GM12878 (cell line): ENCODE measurements around the gene WWP2. TPM values are rescaled to one million over a fixed set of nuclear protein-coding genes. Genes with fewer than 3 reads are reported as not detected.
"Not testable (repeated sequence)": the region's sequence is repeated elsewhere in the genome, so short reads cannot be mapped to it uniquely, and the experiment has no call there.

Experiments used
- ATAC-seq: fragments of 200-7000 bp; cut with Tn5 transposase; 3 replicates; pipeline ENCODE4 v1.9.1; 2020; ENCODE audit warnings: mild to moderate bottlenecking, moderate library complexity
- BruUV-seq: library from RNA; stranded (reverse); fragments of 400-500 nt; replicated peaks from 2 replicates; lab custom pipeline; 2021; lab: Mats Ljungman, UMichigan
- CTCF ChIA-PET: fragments of 300-600 bp; sonication (Branson Sonifier 250); formaldehyde crosslinking; extraction: SDS; loops from one replicate; lab custom pipeline; 2021; ENCODE audit warnings: inconsistent platforms; lab: Yijun Ruan, JAX
- POLR2A ChIA-PET: fragments of 350-600 bp; formaldehyde crosslinking; extraction: SDS; loops from one replicate; lab custom pipeline; 2021; ENCODE audit warnings: inconsistent platforms; lab: Charles Lee
- RAD21 ChIA-PET: fragments of 300-600 bp; sonication (Branson Sonifier 250); formaldehyde crosslinking; loops from one replicate; lab custom pipeline; 2023; ENCODE audit warnings: antibody characterized with exemption; ENCODE audit not compliant: unreplicated experiment; lab: Charles Lee
- SMC1A ChIA-PET: fragments of 300-600 bp; sonication (Branson Sonifier 250); formaldehyde crosslinking; loops from one replicate; lab custom pipeline; 2023; ENCODE audit not compliant: unreplicated experiment, uncharacterized antibody; lab: Charles Lee
- DNase-seq: peaks from one replicate; pipeline ENCODE4 v3.0.0-alpha.2; 2011; ENCODE audit warnings: low read depth, low spot score
- FAIRE-seq: peaks from 3 replicates; lab custom pipeline; 2011; peaks lifted over from hg19 to GRCh38; lab: Jason Lieb, UNC
- H2AFZ ChIP-seq: 2 replicates; pipeline ENCODE4 v1.6.0; 2011; ENCODE audit warnings: low read depth, low read length, control low read depth; ENCODE audit not compliant: control insufficient read depth
- H3K27ac ChIP-seq: 2 replicates; pipeline ENCODE4 v1.5.1; 2011; ENCODE audit warnings: control low read depth; ENCODE audit not compliant: control insufficient read depth, insufficient read depth
- H3K27me3 ChIP-seq, 2 experiments: replicated peaks in 1 of 2; 2 replicates each; pipeline versions ENCODE4 v1.6.0 to v1.6.1; 2011; ENCODE audit warnings: low read length in 1 of 2; ENCODE audit not compliant: control insufficient read depth in 2 of 2, insufficient read depth in 2 of 2
- H3K36me3 ChIP-seq, 2 experiments: 2 replicates each; pipeline ENCODE4 v1.5.1; 2011; ENCODE audit warnings: low read length in 1 of 2; ENCODE audit not compliant: control insufficient read depth in 2 of 2, insufficient read depth in 2 of 2
- H3K4me1 ChIP-seq: 2 replicates; pipeline ENCODE4 v1.6.1; 2011; ENCODE audit warnings: mild to moderate bottlenecking, low read length, moderate library complexity, mixed read lengths; ENCODE audit not compliant: control insufficient read depth, insufficient read depth
- H3K4me2 ChIP-seq: 2 replicates; pipeline ENCODE4 v1.6.0; 2011; ENCODE audit warnings: control low read depth; ENCODE audit not compliant: control insufficient read depth, insufficient read depth
- H3K4me3 ChIP-seq: fragments of 200-600 bp; sonication (generic); 2 replicates; pipeline ENCODE4 v1.5.1; 2016
- H3K79me2 ChIP-seq: 2 replicates; pipeline ENCODE4 v1.6.0; 2011; ENCODE audit warnings: low read length; ENCODE audit not compliant: control insufficient read depth, insufficient read depth
- H3K9ac ChIP-seq: 2 replicates; pipeline ENCODE4 v1.8.0; 2011; ENCODE audit warnings: low read length, control low read depth, mixed read lengths; ENCODE audit not compliant: control insufficient read depth, insufficient read depth
- H3K9me3 ChIP-seq: replicated peaks from 3 replicates; pipeline ENCODE4 v1.5.1; 2011; ENCODE audit warnings: mild to moderate bottlenecking, low read length; ENCODE audit not compliant: control insufficient read depth, insufficient read depth
- H4K20me1 ChIP-seq: 2 replicates; pipeline ENCODE4 v1.6.0; 2011; ENCODE audit not compliant: control insufficient read depth, insufficient read depth
- ATF2 ChIP-seq: IDR thresholded peaks from 2 replicates; pipeline ENCODE4 v1.6.1; 2012; ENCODE audit warnings: low read length, inconsistent platforms
- BMI1 ChIP-seq: fragments of 450-650 bp; IDR thresholded peaks from 2 replicates; pipeline ENCODE4 v1.6.1; 2016; ENCODE audit warnings: mild to moderate bottlenecking, moderate library complexity, borderline replicate concordance
- CBX5 ChIP-seq: sonication (generic); IDR thresholded peaks from 2 replicates; pipeline ENCODE4 v1.6.1; 2016; ENCODE audit warnings: low read depth, moderate library complexity, mild to moderate bottlenecking, inconsistent platforms
- DPF2 ChIP-seq: fragments of 450-650 bp; IDR thresholded peaks from 2 replicates; pipeline ENCODE4 v1.6.1; 2017; ENCODE audit warnings: mild to moderate bottlenecking
- HSF1 ChIP-seq: fragments of 150-350 bp; IDR thresholded peaks from 2 replicates; pipeline ENCODE4 v1.6.1; 2014; ENCODE audit warnings: mild to moderate bottlenecking, low read depth, low read length
- IKZF1 ChIP-seq: fragments of 450-650 bp; conservative IDR thresholded peaks from 2 replicates; pipeline ENCODE4 v1.6.1; 2017; ENCODE audit warnings: antibody characterized with exemption, mild to moderate bottlenecking
- NFXL1 ChIP-seq: fragments of 450-650 bp; IDR thresholded peaks from 2 replicates; pipeline ENCODE4 v1.6.1; 2017; ENCODE audit warnings: antibody characterized with exemption, mild to moderate bottlenecking, borderline replicate concordance
- NR2F1 ChIP-seq: fragments of 450-650 bp; conservative IDR thresholded peaks from 2 replicates; pipeline ENCODE4 v1.6.1; 2017; ENCODE audit warnings: mild to moderate bottlenecking
- PAX5 ChIP-seq: IDR thresholded peaks from 2 replicates; pipeline ENCODE4 v1.6.1; 2011; ENCODE audit warnings: low read depth, low read length, borderline replicate concordance
- POLR2AphosphoS5 ChIP-seq: IDR thresholded peaks from 2 replicates; pipeline ENCODE4 v1.6.1; 2011; ENCODE audit warnings: mild to moderate bottlenecking, low read length, inconsistent platforms
- RCOR1 ChIP-seq: conservative IDR thresholded peaks from 2 replicates; pipeline ENCODE4 v1.6.1; 2012; ENCODE audit warnings: low read depth, low read length, improper control_type of control experiment
- RUNX3 ChIP-seq: IDR thresholded peaks from 2 replicates; pipeline ENCODE4 v1.6.1; 2012; ENCODE audit warnings: low read length, inconsistent platforms
- WGBS: methylation state at CpG from one replicate; pipeline ENCODE4 v1.1.6; 2016; ENCODE audit warnings: low lambda C conversion rate; ENCODE audit not compliant: insufficient replicate concordance, insufficient coverage; ENCODE audit errors: missing lambda C conversion rate; 5-methylcytosine and 5-hydroxymethylcytosine counted together
- in situ Hi-C: fragments of 300-500 bp; cut with MboI; formaldehyde crosslinking; loops from 9 replicates; pipeline ENCODE4 v1.14.3; 2018; ENCODE audit warnings: mixed read lengths
- intact Hi-C: fragments of 100-400 bp; cut with micrococcal nuclease; formaldehyde crosslinking; loops from one replicate; pipeline ENCODE4 v1.14.2; 2022; ENCODE audit not compliant: unreplicated experiment
- polyA plus RNA-seq, 11 experiments: library from polyadenylated mRNA; depleted of rRNA in 4 of 11; unstranded in 6 of 11; stranded (reverse) in 5 of 11; fragments of >200 nt; fragmentation: Nextera tagmentation in 4 of 11; fragmentation: Illumina TruSeq in 1 of 11; extraction: Ambion mirVana in 4 of 11; extraction: Trizol in 1 of 11; gene quantifications; 1 replicate in 1 of 11; 2 replicates in 10 of 11; pipeline versions ENCODE4 v1.2.1 to v1.2.3, GENCODE V29; 2011 to 2016; ENCODE audit warnings: inconsistent platforms in 2 of 11, missing spikeins in 2 of 11, low read depth in 1 of 11
- total RNA-seq, 4 experiments: library from RNA; depleted of rRNA in 3 of 4; stranded (reverse); fragments of >200 nt in 3 of 4; fragmentation: Illumina TruSeq in 1 of 4; extraction: Trizol in 1 of 4; gene quantifications; 2 replicates each; pipeline versions ENCODE4 v1.2.1 to v1.2.3, GENCODE V29; 2013 to 2021

Gene WWP2
- total and polyA plus RNA-seq, 10 of the 15 experiments (the other 5 are each of a cell fraction or from before 2014, with no cell fraction given), result 2.8 to 47.0 (median 23.8) TPM

GRCh38 chr16:69791391-69791847 lies 29.3 kb downstream of the WWP2 start:
- in situ Hi-C loops, H3K4me1 ChIP-seq, H3K36me3 ChIP-seq, POLR2A ChIA-PET, H3K9me3 ChIP-seq, DNase-seq, ATAC-seq, RAD21 ChIA-PET, BruUV-seq, H3K4me3 ChIP-seq, H3K9ac ChIP-seq, H3K27ac ChIP-seq, H4K20me1 ChIP-seq, H3K27me3 ChIP-seq, intact Hi-C loops, H2AFZ ChIP-seq, FAIRE-seq, H3K4me2 ChIP-seq, H3K79me2 ChIP-seq: not testable (repeated sequence)
- WGBS, result 90% methylated on average over 6 of the region's 6 CpGs
- CTCF ChIA-PET, result interaction anchor here (0.9 to 3.1 kb wide), 2 partner anchors 15 to 139 kb away, joined by 6 to 25 read pairs; no protein-coding TSS in a partner anchor
- SMC1A ChIA-PET, result interaction anchor here (1.0 kb wide), 1 partner anchor 16 kb away, joined by 3 read pairs; no protein-coding TSS in a partner anchor

GRCh38 chr16:69793526-69793925 lies 31.4 kb downstream of the WWP2 start:
- no peak overlapping the region for H3K4me3 ChIP-seq
- in situ Hi-C loops, result no loop called here
- POLR2A ChIA-PET, result interaction anchor here (1.1 kb wide), 1 partner anchor 137 kb away, joined by 4 read pairs; no protein-coding TSS in a partner anchor
- H4K20me1 ChIP-seq, result no peaks in the 10 kb centered on the region; the same call in 1 of the 2 replicates
- H3K27me3 ChIP-seq, result no peaks in the 10 kb centered on the region
- no peak for ATAC-seq
- no peaks in the 10 kb centered on the region for H3K4me1 ChIP-seq
- RAD21 ChIA-PET, result interaction anchor here (4.6 kb wide), 1 partner anchor 136 kb away, joined by 40 read pairs; no protein-coding TSS in a partner anchor
- DNase-seq, result no peak
- H3K27ac ChIP-seq, result no peak overlapping the region
- no peaks in the 10 kb centered on the region for H3K79me2 ChIP-seq
- SMC1A ChIA-PET, result interaction anchor here (0.7 to 4.3 kb wide), 3 partner anchors 31 to 139 kb away, joined by 3 to 46 read pairs (median 3); no protein-coding TSS in a partner anchor
- CTCF ChIA-PET, result interaction anchor here (0.7 to 7.7 kb wide), 4 partner anchors 13 to 140 kb away, joined by 3 to 114 read pairs (median 6); no protein-coding TSS in a partner anchor
- H3K4me2 ChIP-seq, result no peak overlapping the region
- peaks cover 2 to 6% of the 10 kb centered on the region in 2 experiments; a peak in 3 of 4 replicates for H3K36me3 ChIP-seq
- no peak overlapping the region for H3K9ac ChIP-seq
- WGBS, result 100% methylated on average over 4 of the region's 4 CpGs
- H2AFZ ChIP-seq, result no peak overlapping the region
- no peaks in the 10 kb centered on the region for H3K9me3 ChIP-seq
- no TSS peak for BruUV-seq
- intact Hi-C loops, result no loop called here
- no peak for FAIRE-seq
- no peak for TF ChIP-seq ATF2
- no peak for TF ChIP-seq RCOR1
- no peak for TF ChIP-seq POLR2AphosphoS5
- TF ChIP-seq CBX5, result no peak
- no peak for TF ChIP-seq IKZF1
- no peak for TF ChIP-seq RUNX3
- TF ChIP-seq HSF1, result no peak
- TF ChIP-seq NR2F1, result no peak
- no peak for TF ChIP-seq PAX5
- TF ChIP-seq BMI1, result no peak
- TF ChIP-seq DPF2, result no peak
- no peak for TF ChIP-seq NFXL1
